Mesenchymal stem cell (in vitro differentiated cells and primary cell): ENCODE results near the gene SEMA3C.

ENCODE experiments used
- DNase-seq: peaks from one replicate; pipeline ENCODE4 v3.0.0-alpha.2; 2013
- H2AFZ ChIP-seq: one replicate; pipeline ENCODE4 v1.6.1; 2013; ENCODE audit warnings: low read depth, mild to moderate bottlenecking, control low read depth, inconsistent platforms, low read length, moderate library complexity
- H2AK5ac ChIP-seq: 2 replicates; pipeline ENCODE4 v1.6.1; 2013; ENCODE audit warnings: low read length, moderate library complexity, mild to moderate bottlenecking, inconsistent platforms; ENCODE audit not compliant: severe bottlenecking
- H2BK120ac ChIP-seq: one replicate; pipeline ENCODE4 v1.6.1; 2013; ENCODE audit warnings: low read depth, mild to moderate bottlenecking, inconsistent platforms, low read length, moderate library complexity
- H2BK12ac ChIP-seq, 2 experiments: one replicate each; pipeline ENCODE4 v1.6.1; 2013; ENCODE audit warnings: inconsistent platforms in 2 of 2, low read length in 2 of 2, mild to moderate bottlenecking in 2 of 2, moderate library complexity in 2 of 2, control low read depth in 1 of 2
- H2BK15ac ChIP-seq: one replicate; pipeline ENCODE4 v1.6.1; 2013; ENCODE audit warnings: mild to moderate bottlenecking, low read depth, inconsistent platforms; ENCODE audit not compliant: poor library complexity, severe bottlenecking
- H2BK5ac ChIP-seq: 2 replicates; pipeline ENCODE4 v1.6.1; 2013; ENCODE audit warnings: low read depth, mild to moderate bottlenecking, low read length, control low read depth, inconsistent platforms; ENCODE audit not compliant: poor library complexity, severe bottlenecking
- H3K14ac ChIP-seq, 2 experiments: one replicate each; pipeline ENCODE4 v1.6.1; 2013; ENCODE audit warnings: inconsistent platforms in 2 of 2, low read length in 2 of 2, control low read depth in 1 of 2, mild to moderate bottlenecking in 1 of 2, moderate library complexity in 1 of 2
- H3K18ac ChIP-seq, 2 experiments: one replicate each; pipeline ENCODE4 v1.6.1; 2013; ENCODE audit warnings: inconsistent platforms in 2 of 2, low read length in 2 of 2, control low read depth in 1 of 2, low read depth in 1 of 2, mild to moderate bottlenecking in 1 of 2
- H3K23ac ChIP-seq, 2 experiments: one replicate each; pipeline ENCODE4 v1.6.1; 2013; ENCODE audit warnings: inconsistent platforms in 2 of 2, low read length in 2 of 2, mild to moderate bottlenecking in 2 of 2, moderate library complexity in 2 of 2, control low read depth in 1 of 2
- H3K27ac ChIP-seq: 2 replicates; pipeline ENCODE4 v1.5.1; 2013; ENCODE audit warnings: mild to moderate bottlenecking, moderate library complexity, low read length, control low read depth, inconsistent platforms; ENCODE audit not compliant: poor library complexity, severe bottlenecking
- H3K27me3 ChIP-seq, 2 experiments: 2 replicates each; pipeline versions ENCODE4 v1.6.1 to v1.7.0; 2013; ENCODE audit warnings: low read length in 2 of 2, mild to moderate bottlenecking in 2 of 2, moderate library complexity in 2 of 2, control low read depth in 1 of 2, inconsistent platforms in 1 of 2; ENCODE audit not compliant: control insufficient read depth in 1 of 2, insufficient read depth in 1 of 2
- H3K36me3 ChIP-seq, 2 experiments: 2 replicates each; pipeline versions ENCODE4 v1.6.1 to v1.7.0; 2013; ENCODE audit warnings: low read length in 2 of 2, control low read depth in 1 of 2, inconsistent platforms in 1 of 2, low read depth in 1 of 2, mild to moderate bottlenecking in 1 of 2; ENCODE audit not compliant: insufficient read depth in 2 of 2, control insufficient read depth in 1 of 2
- H3K4ac ChIP-seq, 2 experiments: one replicate each; pipeline ENCODE4 v1.6.1; 2013; ENCODE audit warnings: inconsistent platforms in 2 of 2, low read length in 2 of 2, mild to moderate bottlenecking in 2 of 2, moderate library complexity in 2 of 2, control low read depth in 1 of 2, low read depth in 1 of 2
- H3K4me1 ChIP-seq: 2 replicates; pipeline ENCODE4 v1.6.1; 2013; ENCODE audit warnings: low read depth, low read length, control low read depth; ENCODE audit not compliant: control insufficient read depth, insufficient read depth
- H3K4me2 ChIP-seq: 2 replicates; pipeline ENCODE4 v1.6.1; 2013; ENCODE audit warnings: low read length, mild to moderate bottlenecking, inconsistent platforms; ENCODE audit not compliant: poor library complexity, severe bottlenecking
- H3K4me3 ChIP-seq, 2 experiments: 2 replicates each; pipeline versions ENCODE4 v1.5.1 to v1.7.0; 2013; ENCODE audit warnings: low read length in 2 of 2, mild to moderate bottlenecking in 2 of 2, control low read depth in 1 of 2, low read depth in 1 of 2; ENCODE audit not compliant: insufficient read depth in 1 of 2
- H3K79me1 ChIP-seq: replicated peaks from 2 replicates; pipeline ENCODE4 v1.6.1; 2013; ENCODE audit warnings: mild to moderate bottlenecking, control low read depth, low read length, inconsistent platforms; ENCODE audit not compliant: poor library complexity, severe bottlenecking
- H3K9ac ChIP-seq: 2 replicates; pipeline ENCODE4 v1.7.0; 2013; ENCODE audit warnings: mild to moderate bottlenecking, low read length, moderate library complexity
- H3K9me3 ChIP-seq: 2 replicates; pipeline ENCODE4 v1.7.0; 2013; ENCODE audit warnings: mild to moderate bottlenecking, low read length; ENCODE audit not compliant: control insufficient read depth
- H4K8ac ChIP-seq: one replicate; pipeline ENCODE4 v1.6.1; 2013; ENCODE audit warnings: inconsistent platforms, mild to moderate bottlenecking, low read length, moderate library complexity
- H4K91ac ChIP-seq: one replicate; pipeline ENCODE4 v1.6.1; 2013; ENCODE audit warnings: mild to moderate bottlenecking, low read length, inconsistent platforms
- WGBS: methylation state at CpG from one replicate; pipeline ENCODE4 v1.1.7; 2013; ENCODE audit warnings: mixed read lengths; 5-methylcytosine and 5-hydroxymethylcytosine counted together

Gene SEMA3C

GRCh38 chr7:80942261-80943041 is 23.6 kb upstream of the SEMA3C start:
- no peaks in the 10 kb centered on the region for H3K4me1 ChIP-seq
- no peak overlapping the region for H3K4ac ChIP-seq
- H4K91ac ChIP-seq = no peak overlapping the region
- H3K14ac ChIP-seq = no peak overlapping the region
- H2AFZ ChIP-seq = no peak overlapping the region
- no peak overlapping the region for H2BK15ac ChIP-seq
- H2AK5ac ChIP-seq = no peak overlapping the region
- 6% methylated on average over 2 of the region's 2 CpGs for WGBS
- no peaks in the 10 kb centered on the region for H3K79me1 ChIP-seq
- H2BK12ac ChIP-seq = no peak overlapping the region
- no peaks in the 10 kb centered on the region for H3K27me3 ChIP-seq
- peak; percentile 96 for DNase-seq
- no peak overlapping the region for H3K23ac ChIP-seq
- peaks cover 12% of the 10 kb centered on the region for H3K9me3 ChIP-seq
- H3K36me3 ChIP-seq = no peaks in the 10 kb centered on the region
- peak overlapping the region; percentile 93 for H2BK5ac ChIP-seq
- H3K4me2 ChIP-seq = no peak overlapping the region
- no peak overlapping the region for H4K8ac ChIP-seq
- H2BK120ac ChIP-seq = no peak overlapping the region
- H3K4me3 ChIP-seq = no peak overlapping the region
- peak overlapping the region; percentile 80 for H3K9ac ChIP-seq
- H3K18ac ChIP-seq = no peak overlapping the region
- peak overlapping the region; percentile 96 for H3K27ac ChIP-seq

- Histone ChIP-seq H3K9me3 (peaks cover 12% of the 10 kb centered on the region), H3K4me1 (no peaks in the 10 kb centered on the region), H3K4me2 (no peak overlapping the region), H3K9ac (peak overlapping the region; percentile 80), H2AK5ac (no peak overlapping the region), H3K27me3 (no peaks in the 10 kb centered on the region), H2BK5ac (peak overlapping the region; percentile 98), H3K18ac (no peak overlapping the region), H2BK12ac (no peak overlapping the region), H3K36me3 (no peaks in the 10 kb centered on the region), H3K4ac (peak overlapping the region in 1 of 2 experiments; percentile 41), H3K27ac (peak overlapping the region; percentile 94), H4K8ac (no peak overlapping the region), H2AFZ (no peak overlapping the region), H3K4me3 (no peak overlapping the region), H4K91ac (no peak overlapping the region), H3K79me1 (no peaks in the 10 kb centered on the region), H2BK120ac (no peak overlapping the region), H3K23ac (no peak overlapping the region), H2BK15ac (no peak overlapping the region), H3K14ac (no peak overlapping the region)
- 76% methylated on average over 4 of the region's 4 CpGs for WGBS
- DNase-seq = peak; percentile 82
Measured at GRCh38 chr7:80941208-80941758, 22.4 kb upstream of the SEMA3C start.

GRCh38 chr7:80940539-80941207 is 21.8 kb upstream of the SEMA3C start:
- Histone ChIP-seq H2BK15ac (no peak overlapping the region), H3K27ac (peak overlapping the region; percentile 94), H2BK120ac (no peak overlapping the region), H3K9me3 (peaks cover 12% of the 10 kb centered on the region), H3K27me3 (no peaks in the 10 kb centered on the region), H2BK12ac (peak overlapping the region; percentile 63 to 73), H3K36me3 (no peaks in the 10 kb centered on the region), H3K9ac (peak overlapping the region; percentile 80), H3K18ac (no peak overlapping the region), H3K4me2 (no peak overlapping the region), H3K23ac (no peak overlapping the region), H3K79me1 (no peaks in the 10 kb centered on the region), H2AK5ac (peak overlapping the region; percentile 96), H4K91ac (no peak overlapping the region), H3K14ac (no peak overlapping the region), H2AFZ (no peak overlapping the region), H3K4ac (no peak overlapping the region), H4K8ac (peak overlapping the region; percentile 24), H2BK5ac (peak overlapping the region; percentile 98), H3K4me3 (no peak overlapping the region), H3K4me1 (no peaks in the 10 kb centered on the region)
- WGBS = 80% methylated on average over 2 of the region's 3 CpGs
- DNase-seq = peak; percentile 36

- H3K4me1 ChIP-seq = no peaks in the 10 kb centered on the region
- no peak overlapping the region for H3K4me2 ChIP-seq
- no peaks in the 10 kb centered on the region for H3K9me3 ChIP-seq
- no peak overlapping the region for H3K9ac ChIP-seq
- no peak overlapping the region for H2AK5ac ChIP-seq
- no peak overlapping the region for H3K27ac ChIP-seq
- no peak overlapping the region for H2BK12ac ChIP-seq
- H4K8ac ChIP-seq = no peak overlapping the region
- H3K4me3 ChIP-seq = no peak overlapping the region
- no peak overlapping the region for H4K91ac ChIP-seq
- no peak for DNase-seq
- no peak overlapping the region for H2AFZ ChIP-seq
- H3K14ac ChIP-seq = no peak overlapping the region
- H3K27me3 ChIP-seq = no peaks in the 10 kb centered on the region
- no CpG with 5 or more reads among the region's 3 CpGs for WGBS
- no peak overlapping the region for H3K18ac ChIP-seq
- no peaks in the 10 kb centered on the region for H3K36me3 ChIP-seq
- no peak overlapping the region for H2BK5ac ChIP-seq
- no peak overlapping the region for H2BK15ac ChIP-seq
- H2BK120ac ChIP-seq = no peak overlapping the region
- H3K23ac ChIP-seq = no peak overlapping the region
- H3K79me1 ChIP-seq = no peaks in the 10 kb centered on the region
- no peak overlapping the region for H3K4ac ChIP-seq
Measured at GRCh38 chr7:80937336-80937735, 18.5 kb upstream of the SEMA3C start.
